DND-41 (cell line): ENCODE results near the gene GADD45A.

Experiments
- EZH2 ChIP-seq: IDR thresholded peaks from 3 replicates; pipeline ENCODE4 v1.6.1; 2012; ENCODE audit warnings: borderline replicate concordance, low read depth, mild to moderate bottlenecking, moderate library complexity, low read length, inconsistent platforms; ENCODE audit not compliant: severe bottlenecking
- TF ChIP-seq, protein P1 (sequence below): IDR thresholded peaks from 2 replicates; pipeline ENCODE4 v1.5.1; 2012; ENCODE audit warnings: borderline replicate concordance, low read length, moderate library complexity, mild to moderate bottlenecking; ENCODE audit not compliant: poor library complexity, severe bottlenecking; ENCODE audit errors: extremely low read depth

DNA sequence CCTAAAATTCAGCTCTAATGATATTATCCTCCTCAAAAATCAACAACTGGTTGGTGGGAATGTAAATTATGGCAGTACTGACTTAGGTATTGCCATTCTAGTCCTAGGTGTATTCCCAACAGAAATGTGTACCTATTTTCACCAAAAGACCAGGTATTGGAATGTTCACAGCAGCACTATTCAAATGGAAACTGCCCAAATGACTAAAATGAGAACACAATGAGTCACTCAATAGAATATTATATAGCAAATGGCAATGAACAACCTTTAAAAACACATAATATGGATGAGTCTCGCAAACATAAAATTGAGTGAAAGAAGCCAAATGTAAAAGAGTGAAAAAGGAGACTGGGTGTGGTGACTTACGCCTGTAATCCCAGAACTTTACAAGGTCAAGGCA is 44.9 kb downstream of the GADD45A start:
- TF ChIP-seq, protein P1, sequence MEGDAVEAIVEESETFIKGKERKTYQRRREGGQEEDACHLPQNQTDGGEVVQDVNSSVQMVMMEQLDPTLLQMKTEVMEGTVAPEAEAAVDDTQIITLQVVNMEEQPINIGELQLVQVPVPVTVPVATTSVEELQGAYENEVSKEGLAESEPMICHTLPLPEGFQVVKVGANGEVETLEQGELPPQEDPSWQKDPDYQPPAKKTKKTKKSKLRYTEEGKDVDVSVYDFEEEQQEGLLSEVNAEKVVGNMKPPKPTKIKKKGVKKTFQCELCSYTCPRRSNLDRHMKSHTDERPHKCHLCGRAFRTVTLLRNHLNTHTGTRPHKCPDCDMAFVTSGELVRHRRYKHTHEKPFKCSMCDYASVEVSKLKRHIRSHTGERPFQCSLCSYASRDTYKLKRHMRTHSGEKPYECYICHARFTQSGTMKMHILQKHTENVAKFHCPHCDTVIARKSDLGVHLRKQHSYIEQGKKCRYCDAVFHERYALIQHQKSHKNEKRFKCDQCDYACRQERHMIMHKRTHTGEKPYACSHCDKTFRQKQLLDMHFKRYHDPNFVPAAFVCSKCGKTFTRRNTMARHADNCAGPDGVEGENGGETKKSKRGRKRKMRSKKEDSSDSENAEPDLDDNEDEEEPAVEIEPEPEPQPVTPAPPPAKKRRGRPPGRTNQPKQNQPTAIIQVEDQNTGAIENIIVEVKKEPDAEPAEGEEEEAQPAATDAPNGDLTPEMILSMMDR: no peak
- TF ChIP-seq EZH2: no peak
